Ovary (tissue), 3 donors: ENCODE measurements around the gene CD52.

Experiments used
- POLR2A ChIP-seq: fragments of 450-650 bp; IDR thresholded peaks from one replicate; pipeline ENCODE4 v1.6.1; 2017; ENCODE audit warnings: antibody characterized with exemption, mild to moderate bottlenecking, moderate library complexity
- TF ChIP-seq, protein P1 (sequence below), 3 donors: fragments of 450-650 bp in 2 of 3; fragments of 200-600 bp in 1 of 3; IDR thresholded peaks; one replicate each; pipeline versions ENCODE4 v1.5.1 to v1.8.0; 2016 to 2022; ENCODE audit warnings: antibody characterized with exemption in 3 of 3, mild to moderate bottlenecking in 1 of 3
- donor health status: DM: no; HTN: no; CAD: no.

DNA sequence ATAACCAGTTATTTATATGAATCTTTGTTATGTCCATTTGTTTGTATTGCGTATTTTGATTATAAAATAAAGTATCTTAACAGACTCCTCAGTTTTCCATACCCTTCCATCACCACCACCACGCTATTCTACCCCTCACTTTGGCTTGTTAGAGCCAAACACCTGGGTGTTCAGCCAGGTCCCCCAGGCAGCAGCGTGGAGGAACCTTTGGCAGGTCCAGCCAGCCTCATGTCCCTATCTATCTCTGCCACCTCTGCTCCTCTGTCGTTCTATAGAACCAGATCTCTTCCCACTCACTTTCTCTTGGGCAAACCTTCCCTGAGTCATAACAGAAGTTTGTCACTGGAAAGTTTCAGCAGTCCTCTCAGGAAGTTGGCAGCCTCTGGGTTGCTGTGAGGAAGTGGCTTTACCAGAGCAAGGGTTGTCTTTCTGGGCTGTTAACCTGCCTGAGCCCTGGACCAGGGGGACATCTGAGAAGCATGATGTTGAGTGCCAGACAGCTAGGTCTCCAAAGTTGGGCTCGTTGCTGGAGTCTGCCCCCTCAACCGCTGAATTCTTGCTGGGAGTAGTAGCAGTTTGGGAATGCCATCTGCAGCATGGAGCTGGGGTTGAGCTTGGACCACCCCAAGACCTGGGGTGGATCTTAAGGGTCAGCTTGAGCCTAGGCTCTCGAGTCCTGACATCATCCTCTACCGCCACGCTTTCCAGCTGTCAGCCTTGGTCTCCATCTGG, 38.9 kb upstream of the CD52 start:
- TF ChIP-seq, protein P1, sequence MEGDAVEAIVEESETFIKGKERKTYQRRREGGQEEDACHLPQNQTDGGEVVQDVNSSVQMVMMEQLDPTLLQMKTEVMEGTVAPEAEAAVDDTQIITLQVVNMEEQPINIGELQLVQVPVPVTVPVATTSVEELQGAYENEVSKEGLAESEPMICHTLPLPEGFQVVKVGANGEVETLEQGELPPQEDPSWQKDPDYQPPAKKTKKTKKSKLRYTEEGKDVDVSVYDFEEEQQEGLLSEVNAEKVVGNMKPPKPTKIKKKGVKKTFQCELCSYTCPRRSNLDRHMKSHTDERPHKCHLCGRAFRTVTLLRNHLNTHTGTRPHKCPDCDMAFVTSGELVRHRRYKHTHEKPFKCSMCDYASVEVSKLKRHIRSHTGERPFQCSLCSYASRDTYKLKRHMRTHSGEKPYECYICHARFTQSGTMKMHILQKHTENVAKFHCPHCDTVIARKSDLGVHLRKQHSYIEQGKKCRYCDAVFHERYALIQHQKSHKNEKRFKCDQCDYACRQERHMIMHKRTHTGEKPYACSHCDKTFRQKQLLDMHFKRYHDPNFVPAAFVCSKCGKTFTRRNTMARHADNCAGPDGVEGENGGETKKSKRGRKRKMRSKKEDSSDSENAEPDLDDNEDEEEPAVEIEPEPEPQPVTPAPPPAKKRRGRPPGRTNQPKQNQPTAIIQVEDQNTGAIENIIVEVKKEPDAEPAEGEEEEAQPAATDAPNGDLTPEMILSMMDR (IDR thresholded peaks at IDR 0.05) = no peak
- TF ChIP-seq POLR2A = no peak
